ENCODE results near the gene NR1H2. TPM values are rescaled to one million over a fixed set of nuclear protein-coding genes. Genes with fewer than 3 reads are reported as not detected.
A peak's percentile ranks its signal among the peaks of the same experiment; 100 is the strongest.

The NR1H2 gene
- total and polyA plus RNA-seq, 10 of the 15 experiments (the other 5 are each of a cell fraction or from before 2014, with no cell fraction given), result 0.05 to 54.2 (median 35.1) TPM

DNA sequence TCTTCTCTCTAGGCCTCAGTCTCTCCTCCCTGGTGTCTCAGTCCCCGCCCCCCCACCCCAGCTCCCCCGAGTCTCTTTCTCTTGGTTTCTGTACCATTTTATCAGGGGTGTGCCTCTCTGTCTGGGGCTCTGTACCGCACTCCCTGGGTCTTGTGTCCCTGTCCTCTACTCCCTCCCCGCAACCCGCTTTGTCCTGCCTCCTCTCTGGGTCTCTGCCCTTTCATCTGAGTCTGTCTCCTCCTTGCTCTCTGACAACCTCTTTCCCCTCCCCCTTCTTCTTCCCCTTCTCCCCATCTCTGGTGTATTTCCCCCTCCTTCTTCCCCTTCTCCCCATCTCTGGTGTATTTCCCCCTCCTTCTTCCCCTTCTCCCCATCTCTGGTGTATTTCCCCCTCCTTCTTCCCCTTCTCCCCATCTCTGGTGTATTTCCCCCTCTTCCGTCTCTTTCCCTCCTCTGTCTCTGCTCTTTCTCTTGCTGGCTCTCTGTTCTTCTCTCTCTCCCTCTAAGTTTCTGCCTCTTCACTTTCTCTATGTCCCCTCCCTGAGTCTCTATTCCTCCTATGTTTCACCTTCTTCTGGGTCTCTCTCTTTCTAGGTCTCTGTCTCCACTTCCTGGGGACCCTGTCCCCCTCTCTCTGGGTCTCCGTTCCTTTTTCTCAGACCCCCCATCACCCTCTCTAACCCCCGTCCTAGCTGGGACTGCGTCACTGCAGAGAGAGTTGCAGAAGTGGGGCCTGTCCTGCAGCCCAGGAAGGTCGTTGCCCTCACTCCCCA is 44.9 kb upstream of the NR1H2 start (continued):
- TF ChIP-seq TAF1 (IDR thresholded peaks at IDR 0.05; ENCODE audit: borderline replicate concordance, low read depth, low read length), result no peak
- TF ChIP-seq, protein P1, sequence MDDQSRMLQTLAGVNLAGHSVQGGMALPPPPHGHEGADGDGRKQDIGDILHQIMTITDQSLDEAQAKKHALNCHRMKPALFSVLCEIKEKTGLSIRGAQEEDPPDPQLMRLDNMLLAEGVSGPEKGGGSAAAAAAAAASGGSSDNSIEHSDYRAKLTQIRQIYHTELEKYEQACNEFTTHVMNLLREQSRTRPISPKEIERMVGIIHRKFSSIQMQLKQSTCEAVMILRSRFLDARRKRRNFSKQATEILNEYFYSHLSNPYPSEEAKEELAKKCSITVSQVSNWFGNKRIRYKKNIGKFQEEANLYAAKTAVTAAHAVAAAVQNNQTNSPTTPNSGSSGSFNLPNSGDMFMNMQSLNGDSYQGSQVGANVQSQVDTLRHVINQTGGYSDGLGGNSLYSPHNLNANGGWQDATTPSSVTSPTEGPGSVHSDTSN (IDR thresholded peaks at IDR 0.05; ENCODE audit: insufficient replicate concordance, low read depth, low read length), result no peak
- no peak for TF ChIP-seq ZNF207 (IDR thresholded peaks at IDR 0.05; ENCODE audit: borderline replicate concordance)

DNA sequence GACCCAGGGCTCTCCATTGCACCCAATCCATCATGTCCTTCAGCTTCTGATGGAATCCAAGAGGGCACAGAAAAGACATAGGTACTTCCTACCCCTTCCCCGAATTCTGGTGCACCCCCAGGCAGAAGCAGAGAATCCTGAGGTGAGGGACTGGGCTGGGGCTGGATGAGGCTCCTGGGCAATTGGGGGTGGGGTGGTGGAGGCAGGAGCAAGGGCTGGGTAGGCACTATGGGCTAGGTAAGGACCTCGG is 44.3 kb upstream of the NR1H2 start:
- no peak for ATAC-seq
- Histone ChIP-seq H3K4me1 (ENCODE audit: control insufficient read depth, insufficient read depth, low read length) (peaks cover 32% of the 10 kb centered on the region), H3K79me2 (ENCODE audit: control insufficient read depth, insufficient read depth, low read length) (no peaks in the 10 kb centered on the region), H3K9me3 (replicated peaks; ENCODE audit: control insufficient read depth, insufficient read depth, low read length) (no peaks in the 10 kb centered on the region; the same call in 2 of the 3 replicates), H3K9ac (ENCODE audit: control insufficient read depth, insufficient read depth, low read length) (peak overlapping the region; percentile 36), H3K27ac (ENCODE audit: control insufficient read depth, insufficient read depth) (peak overlapping the region; percentile 74), H4K20me1 (ENCODE audit: control insufficient read depth, insufficient read depth) (no peaks in the 10 kb centered on the region), H3K27me3 (replicated peaks in 1 of 2; ENCODE audit: control insufficient read depth in 2 of 2, insufficient read depth in 2 of 2, low read length in 1 of 2) (peaks cover 0 to 8% of the 10 kb centered on the region in 2 experiments; a peak in 3 of 4 replicates), H3K4me3 (peak overlapping the region; percentile 66), H3K36me3 (ENCODE audit: control insufficient read depth in 2 of 2, insufficient read depth in 2 of 2, low read length in 1 of 2) (peaks cover 9 to 17% of the 10 kb centered on the region in 2 experiments; a peak in 3 of 4 replicates), H2AFZ (ENCODE audit: control insufficient read depth, low read depth, low read length) (no peak overlapping the region), H3K4me2 (ENCODE audit: control insufficient read depth, insufficient read depth) (peak overlapping the region; percentile 95)
- ChIA-PET RAD21 (ENCODE audit: unreplicated experiment) (interaction anchor here (2.6 kb wide), 1 partner anchor 11 kb away, joined by 20 read pairs; no protein-coding TSS in a partner anchor), CTCF (interaction anchor here (1.0 to 2.9 kb wide), 2 partner anchors 10 to 184 kb away, joined by 3 to 11 read pairs; no protein-coding TSS in a partner anchor), SMC1A (ENCODE audit: uncharacterized antibody, unreplicated experiment) (interaction anchor here (2.7 to 3.7 kb wide), 3 partner anchors 9 to 26 kb away, joined by 8 to 49 read pairs (median 13); no protein-coding TSS in a partner anchor), POLR2A (interaction anchor here (3.1 kb wide), 1 partner anchor 11 kb away, joined by 30 read pairs; no protein-coding TSS in a partner anchor)
- 0% methylated on average over 2 of the region's 2 CpGs for WGBS (ENCODE audit: insufficient coverage, insufficient replicate concordance, low lambda C conversion rate, missing lambda C conversion rate)
- intact Hi-C loops (cut with micrococcal nuclease; ENCODE audit: unreplicated experiment), result no loop called here
- no peak for FAIRE-seq
- BruUV-seq (replicated peaks), result TSS peak; percentile 66
- TF ChIP-seq POLR2A (IDR thresholded peaks at IDR 0.05; ENCODE audit: low read depth, low read length) (0 out of 2 replicates have a peak, but pooled peaks have one; percentile 62), FOS (IDR thresholded peaks at IDR 0.05; ENCODE audit: borderline replicate concordance, extremely low read depth, insufficient read length) (no peak)
- DNase-seq (ENCODE audit: low read depth, low spot score), result no peak
- in situ Hi-C loops (cut with MboI), result loop anchor here (25.0 kb wide), 1 partner anchor 1030 kb away; the partner anchor contains the start of genes CLDND2, ETFB and NKG7

All from GM12878 (cell line).